Transverse colon (tissue), 4 donors: ENCODE data around the gene SLC10A2.

Experiments
- CTCF ChIP-seq, 5 experiments: fragments of 200-600 bp in 3 of 5; fragments of 450-650 bp in 2 of 5; sonication (generic) in 3 of 5; IDR thresholded peaks; 1 replicate in 2 of 5; 2 replicates in 3 of 5; pipeline ENCODE4 v1.5.1; 2016 to 2017; ENCODE audit warnings: antibody characterized with exemption in 5 of 5, inconsistent platforms in 3 of 5, mild to moderate bottlenecking in 2 of 5, moderate library complexity in 1 of 5
- POLR2AphosphoS5 ChIP-seq, 3 donors: sonication (generic); formaldehyde crosslinking; IDR thresholded peaks; one replicate each; pipeline ENCODE4 v1.6.1; 2016; ENCODE audit warnings: antibody characterized with exemption in 3 of 3

DNA sequence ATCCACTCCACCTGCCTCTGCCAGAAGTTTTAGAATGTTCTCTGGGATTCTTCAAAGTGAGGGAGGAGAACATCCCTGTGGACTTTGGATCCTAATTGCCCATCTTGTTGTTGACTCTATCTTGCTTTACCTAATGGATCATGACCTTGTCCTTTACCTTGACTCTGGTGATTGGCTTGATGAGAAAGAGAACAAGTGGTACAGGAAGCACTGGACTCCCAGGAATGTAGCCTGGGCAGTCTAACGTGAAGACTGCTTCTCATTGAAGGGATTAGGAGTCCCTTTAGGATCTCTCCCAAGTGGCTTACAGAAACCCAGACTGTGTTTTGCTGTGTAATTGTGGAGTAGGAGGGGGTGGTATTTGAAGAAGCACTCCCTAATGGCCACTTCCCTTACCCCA, 63.9 kb downstream of the SLC10A2 start:
- TF ChIP-seq CTCF (IDR thresholded peaks at IDR 0.05) (no peak), POLR2AphosphoS5 (IDR thresholded peaks at IDR 0.05) (no peak)
